ENCODE results near the gene COL13A1.

COL13A1 gene

GRCh38 chr10:69850440-69850839 is 48.7 kb downstream of the COL13A1 start:
- Histone ChIP-seq H3K36me3 (ENCODE audit: insufficient read depth, low read length) (no peaks in the 10 kb centered on the region), H3K4me3 (ENCODE audit: low read depth, low read length, poor library complexity, severe bottlenecking) (no peak overlapping the region), H2AFZ (ENCODE audit: low read length) (no peak overlapping the region), H3K9ac (ENCODE audit: low read length) (no peak overlapping the region), H3K9me3 (ENCODE audit: low read length) (no peaks in the 10 kb centered on the region), H4K20me1 (ENCODE audit: insufficient read depth, low read length) (no peaks in the 10 kb centered on the region), H3K27ac (ENCODE audit: low read depth, low read length, poor library complexity, severe bottlenecking) (no peak overlapping the region), H3K79me2 (ENCODE audit: insufficient read depth, low read length) (no peaks in the 10 kb centered on the region), H3K9me2 (ENCODE audit: low read depth, low read length) (no peaks in the 10 kb centered on the region), H3K4me2 (ENCODE audit: low read length) (no peak overlapping the region), H3F3A (ENCODE audit: insufficient read depth, low read length) (no peaks in the 10 kb centered on the region), H3K27me3 (ENCODE audit: insufficient read depth, low read length) (0 out of 2 replicates have a peak, but pooled peaks cover 13% of the 10 kb centered on the region), H3K4me1 (ENCODE audit: insufficient read depth, low read length, severe bottlenecking) (peaks cover 7% of the 10 kb centered on the region)
- TF ChIP-seq CTCF (IDR thresholded peaks at IDR 0.05; ENCODE audit: low read length) (no peak), EZH2 (IDR thresholded peaks at IDR 0.05; ENCODE audit: borderline replicate concordance, low read length) (no peak)

GRCh38 chr10:69851306-69851705 is 49.6 kb downstream of the COL13A1 start:
- H3K4me3 ChIP-seq (ENCODE audit: low read depth, low read length, poor library complexity, severe bottlenecking), result no peak overlapping the region
- H3K4me2 ChIP-seq (ENCODE audit: low read length), result no peak overlapping the region
- H3K36me3 ChIP-seq (ENCODE audit: insufficient read depth, low read length), result no peaks in the 10 kb centered on the region
- TF ChIP-seq CTCF (IDR thresholded peaks at IDR 0.05; ENCODE audit: low read length), result no peak
- TF ChIP-seq EZH2 (IDR thresholded peaks at IDR 0.05; ENCODE audit: borderline replicate concordance, low read length), result no peak
- no peaks in the 10 kb centered on the region for H3K79me2 ChIP-seq (ENCODE audit: insufficient read depth, low read length)
- H4K20me1 ChIP-seq (ENCODE audit: insufficient read depth, low read length), result no peaks in the 10 kb centered on the region
- no peak overlapping the region for H3K9ac ChIP-seq (ENCODE audit: low read length)
- no peaks in the 10 kb centered on the region for H3F3A ChIP-seq (ENCODE audit: insufficient read depth, low read length)
- no peak overlapping the region for H2AFZ ChIP-seq (ENCODE audit: low read length)
- no peaks in the 10 kb centered on the region for H3K9me2 ChIP-seq (ENCODE audit: low read depth, low read length)
- no peak overlapping the region for H3K27ac ChIP-seq (ENCODE audit: low read depth, low read length, poor library complexity, severe bottlenecking)
- no peaks in the 10 kb centered on the region for H3K9me3 ChIP-seq (ENCODE audit: low read length)
- peaks cover 7% of the 10 kb centered on the region for H3K4me1 ChIP-seq (ENCODE audit: insufficient read depth, low read length, severe bottlenecking)
- H3K27me3 ChIP-seq (ENCODE audit: insufficient read depth, low read length), result 0 out of 2 replicates have a peak, but pooled peaks cover 8% of the 10 kb centered on the region

- Histone ChIP-seq H3K79me2 (ENCODE audit: insufficient read depth, low read length) (no peaks in the 10 kb centered on the region), H2AFZ (ENCODE audit: low read length) (no peak overlapping the region), H3K27ac (ENCODE audit: low read depth, low read length, poor library complexity, severe bottlenecking) (no peak overlapping the region), H3K9me2 (ENCODE audit: low read depth, low read length) (no peaks in the 10 kb centered on the region), H3K4me2 (ENCODE audit: low read length) (no peak overlapping the region), H4K20me1 (ENCODE audit: insufficient read depth, low read length) (no peaks in the 10 kb centered on the region), H3K4me1 (ENCODE audit: insufficient read depth, low read length, severe bottlenecking) (peaks cover 7% of the 10 kb centered on the region), H3K4me3 (ENCODE audit: low read depth, low read length, poor library complexity, severe bottlenecking) (no peak overlapping the region), H3K36me3 (ENCODE audit: insufficient read depth, low read length) (no peaks in the 10 kb centered on the region), H3K9me3 (ENCODE audit: low read length) (no peaks in the 10 kb centered on the region), H3F3A (ENCODE audit: insufficient read depth, low read length) (no peaks in the 10 kb centered on the region), H3K27me3 (ENCODE audit: insufficient read depth, low read length) (no peaks in the 10 kb centered on the region), H3K9ac (ENCODE audit: low read length) (no peak overlapping the region)
- TF ChIP-seq CTCF (IDR thresholded peaks at IDR 0.05; ENCODE audit: low read length) (no peak), EZH2 (IDR thresholded peaks at IDR 0.05; ENCODE audit: borderline replicate concordance, low read length) (no peak)
Observed at GRCh38 chr10:69853064-69853463, 51.4 kb downstream of the COL13A1 start.
